GM12872 (cell line): ENCODE measurements around the gene FOXL1.

ENCODE experiments used
- CTCF ChIP-seq: IDR thresholded peaks from 3 replicates; pipeline ENCODE4 v1.5.1; 2011; ENCODE audit warnings: low read depth, mild to moderate bottlenecking, low read length, moderate library complexity; ENCODE audit not compliant: insufficient read depth

The FOXL1 gene

GRCh38 chr16:86542756-86543750 lies 35.3 kb upstream of the FOXL1 start:
- TF ChIP-seq CTCF, result no peak

- TF ChIP-seq CTCF, result no peak
These were observed 32.9 kb upstream of the FOXL1 start for GRCh38 chr16:86545481-86545880.

- TF ChIP-seq CTCF, result no peak
These were observed 32.3 kb upstream of the FOXL1 start for GRCh38 chr16:86545954-86546637.

- TF ChIP-seq CTCF, result no peak
These were observed 31.7 kb upstream of the FOXL1 start for GRCh38 chr16:86546638-86547013.

- no peak for TF ChIP-seq CTCF
These were observed 31.1 kb upstream of the FOXL1 start for GRCh38 chr16:86547286-86547685.

GRCh38 chr16:86549076-86549892 lies 29.1 kb upstream of the FOXL1 start:
- no peak for TF ChIP-seq CTCF

GRCh38 chr16:86549893-86550190 lies 28.5 kb upstream of the FOXL1 start:
- TF ChIP-seq CTCF, result no peak
